Neural cell (in vitro differentiated cells): ENCODE measurements around the gene SEPTIN6.

Experiments used
- EP300 ChIP-seq: fragments of 450-650 bp; conservative IDR thresholded peaks from 2 replicates; pipeline ENCODE4 v1.6.1; 2014; ENCODE audit warnings: antibody characterized with exemption, mild to moderate bottlenecking, moderate library complexity; ENCODE audit not compliant: poor library complexity, severe bottlenecking
- EZH2 ChIP-seq: fragments of 200-600, 300-800 bp; shearing (Covaris generic), sonication (generic); IDR thresholded peaks from 2 replicates; pipeline ENCODE4 v1.6.1; 2014; ENCODE audit warnings: antibody characterized with exemption, low read length, borderline replicate concordance, mild to moderate bottlenecking; ENCODE audit not compliant: insufficient read depth, poor library complexity, severe bottlenecking
- TF ChIP-seq, protein P1 (sequence below): fragments of 450-650 bp; IDR thresholded peaks from 2 replicates; pipeline ENCODE4 v1.5.1; 2014; ENCODE audit warnings: antibody characterized with exemption, mild to moderate bottlenecking, moderate library complexity; ENCODE audit not compliant: poor library complexity, severe bottlenecking

DNA sequence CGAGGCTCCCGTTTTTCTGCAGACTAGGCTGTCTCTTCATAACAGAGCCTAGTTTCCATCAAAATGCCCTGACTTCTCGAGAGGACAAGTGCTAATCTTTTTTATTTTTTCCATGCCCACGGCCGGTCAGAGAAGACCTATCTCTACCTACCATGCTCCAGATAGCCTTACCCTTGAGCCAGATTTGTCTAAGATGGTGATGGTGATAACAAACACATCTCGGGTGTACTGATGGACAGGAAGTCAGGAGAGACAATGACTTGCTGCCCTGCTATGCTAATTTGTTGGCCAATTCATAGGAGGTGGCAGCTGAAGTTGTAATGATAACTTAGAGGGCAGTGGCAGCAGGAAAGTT lies 44.6 kb downstream of the SEPTIN6 start:
- TF ChIP-seq, protein P1, sequence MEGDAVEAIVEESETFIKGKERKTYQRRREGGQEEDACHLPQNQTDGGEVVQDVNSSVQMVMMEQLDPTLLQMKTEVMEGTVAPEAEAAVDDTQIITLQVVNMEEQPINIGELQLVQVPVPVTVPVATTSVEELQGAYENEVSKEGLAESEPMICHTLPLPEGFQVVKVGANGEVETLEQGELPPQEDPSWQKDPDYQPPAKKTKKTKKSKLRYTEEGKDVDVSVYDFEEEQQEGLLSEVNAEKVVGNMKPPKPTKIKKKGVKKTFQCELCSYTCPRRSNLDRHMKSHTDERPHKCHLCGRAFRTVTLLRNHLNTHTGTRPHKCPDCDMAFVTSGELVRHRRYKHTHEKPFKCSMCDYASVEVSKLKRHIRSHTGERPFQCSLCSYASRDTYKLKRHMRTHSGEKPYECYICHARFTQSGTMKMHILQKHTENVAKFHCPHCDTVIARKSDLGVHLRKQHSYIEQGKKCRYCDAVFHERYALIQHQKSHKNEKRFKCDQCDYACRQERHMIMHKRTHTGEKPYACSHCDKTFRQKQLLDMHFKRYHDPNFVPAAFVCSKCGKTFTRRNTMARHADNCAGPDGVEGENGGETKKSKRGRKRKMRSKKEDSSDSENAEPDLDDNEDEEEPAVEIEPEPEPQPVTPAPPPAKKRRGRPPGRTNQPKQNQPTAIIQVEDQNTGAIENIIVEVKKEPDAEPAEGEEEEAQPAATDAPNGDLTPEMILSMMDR, result no peak
- TF ChIP-seq EP300 (no peak), EZH2 (no peak)
